B cell (primary cell): ENCODE data around the gene AHRR. TPM values are rescaled to one million over a fixed set of nuclear protein-coding genes. Genes with fewer than 3 reads are reported as not detected.

Source experiments
- ATAC-seq: fragments of 200-7000 bp; cut with Tn5 transposase; one replicate; pipeline ENCODE4 v1.10.0; 2021; ENCODE audit warnings: low read depth, mild to moderate bottlenecking, moderate number of reproducible peaks, moderate library complexity
- CTCF ChIA-PET: fragments of 350-600 bp; sonication (Branson Sonifier 250); formaldehyde crosslinking; loops from one replicate; lab custom pipeline; 2021; ENCODE audit warnings: antibody characterized with exemption, inconsistent platforms; lab: Charles Lee
- POLR2A ChIA-PET: fragments of 350-600 bp; sonication (Branson Sonifier 250); formaldehyde crosslinking; loops from one replicate; lab custom pipeline; 2021; ENCODE audit warnings: antibody characterized with exemption; lab: Charles Lee
- DNase-seq: peaks from one replicate; pipeline ENCODE4 v3.0.0; 2013
- H2AFZ ChIP-seq: 2 replicates; pipeline ENCODE4 v1.6.1; 2012; ENCODE audit warnings: mild to moderate bottlenecking, low read depth, low read length; ENCODE audit not compliant: insufficient read depth, poor library complexity, severe bottlenecking
- H3K27ac ChIP-seq, 2 donors: 1 replicate in 1 of 2; 2 replicates in 1 of 2; pipeline ENCODE4 v1.5.1; 2012 to 2013; ENCODE audit warnings: low read length in 2 of 2, mild to moderate bottlenecking in 2 of 2, moderate library complexity in 1 of 2
- H3K27me3 ChIP-seq, 4 experiments: fragments of 200-600 bp in 1 of 4; sonication (generic) in 1 of 4; replicated peaks in 1 of 4; 1 replicate in 2 of 4; 2 replicates in 2 of 4; pipeline versions ENCODE4 v1.6.1 to v1.7.0; 2013 to 2016; ENCODE audit warnings: low read length in 3 of 4, mild to moderate bottlenecking in 2 of 4, mixed read lengths in 1 of 4, moderate library complexity in 1 of 4; ENCODE audit not compliant: insufficient read depth in 4 of 4, control insufficient read depth in 3 of 4; ENCODE audit errors: control extremely low read depth in 1 of 4
- H3K36me3 ChIP-seq, 2 experiments: replicated peaks in 1 of 2; 1 replicate in 1 of 2; 2 replicates in 1 of 2; pipeline versions ENCODE4 v1.6.1 to v1.7.1; 2013; ENCODE audit warnings: low read length in 1 of 2; ENCODE audit not compliant: insufficient read depth in 2 of 2, control insufficient read depth in 1 of 2; ENCODE audit errors: control extremely low read depth in 1 of 2, extremely low read depth in 1 of 2
- H3K4me1 ChIP-seq, 2 donors: fragments of 200-600 bp in 1 of 2; sonication (generic) in 1 of 2; 1 replicate in 1 of 2; 2 replicates in 1 of 2; pipeline versions ENCODE4 v1.5.1 to v1.6.1; 2013 to 2017; ENCODE audit warnings: low read length in 2 of 2; ENCODE audit not compliant: control insufficient read depth in 2 of 2, insufficient read depth in 2 of 2
- H3K4me2 ChIP-seq: replicated peaks from 2 replicates; pipeline ENCODE3; 2012; ENCODE audit warnings: mild to moderate bottlenecking, low read depth, low read length; ENCODE audit not compliant: poor library complexity, severe bottlenecking
- H3K4me3 ChIP-seq, 5 experiments: fragments of 200-600 bp in 1 of 5; sonication (generic) in 1 of 5; 1 replicate in 3 of 5; 2 replicates in 2 of 5; pipeline versions ENCODE4 v1.5.1 to v1.7.0; 2011 to 2016; ENCODE audit warnings: low read length in 4 of 5, mild to moderate bottlenecking in 4 of 5, low read depth in 2 of 5, control low read depth in 1 of 5, moderate library complexity in 1 of 5; ENCODE audit not compliant: insufficient read depth in 1 of 5; ENCODE audit errors: control extremely low read depth in 1 of 5, extremely low read depth in 1 of 5
- H3K79me2 ChIP-seq: fragments of 200-600 bp; sonication (generic); one replicate; pipeline ENCODE4 v1.6.0; 2016; ENCODE audit warnings: low read length; ENCODE audit not compliant: control insufficient read depth, insufficient read depth
- H3K9ac ChIP-seq: fragments of 200-600 bp; sonication (generic); 2 replicates; pipeline ENCODE4 v1.6.1; 2017; ENCODE audit warnings: mild to moderate bottlenecking, low read length, moderate library complexity
- H3K9me3 ChIP-seq, 3 donors: one replicate each; pipeline versions ENCODE4 v1.6.1 to v1.7.1; 2013; ENCODE audit warnings: low read length in 2 of 3; ENCODE audit not compliant: control insufficient read depth in 2 of 3, insufficient read depth in 1 of 3; ENCODE audit errors: control extremely low read depth in 1 of 3
- H4K20me1 ChIP-seq: 2 replicates; pipeline ENCODE4 v1.6.0; 2012; ENCODE audit warnings: mild to moderate bottlenecking, low read length; ENCODE audit not compliant: insufficient read depth, control insufficient read depth, poor library complexity, severe bottlenecking
- H3K27ac Mint-ChIP-seq: one replicate; pipeline ENCODE4 v1.8.0; 2021; ENCODE audit warnings: mixed read lengths
- H3K27me3 Mint-ChIP-seq: one replicate; pipeline ENCODE4 v1.8.0; 2021; ENCODE audit warnings: mixed read lengths
- H3K4me1 Mint-ChIP-seq: one replicate; pipeline ENCODE4 v1.8.0; 2021; ENCODE audit warnings: mixed read lengths
- H3K4me3 Mint-ChIP-seq: one replicate; pipeline ENCODE4 v1.8.0; 2021; ENCODE audit warnings: mixed read lengths
- H3K9me3 Mint-ChIP-seq: one replicate; pipeline ENCODE4 v1.8.0; 2022; ENCODE audit warnings: mixed read lengths; ENCODE audit not compliant: insufficient read depth
- CTCF ChIP-seq: fragments of 200-600 bp; IDR thresholded peaks from one replicate; pipeline ENCODE4 v1.8.0; 2022; ENCODE audit warnings: antibody characterized with exemption, mild to moderate bottlenecking
- EZH2 ChIP-seq: IDR thresholded peaks from 2 replicates; pipeline ENCODE4 v1.6.1; 2012; ENCODE audit warnings: borderline replicate concordance, low read depth, mild to moderate bottlenecking, moderate library complexity, low read length; ENCODE audit not compliant: insufficient read depth, poor library complexity, severe bottlenecking
- WGBS: methylation state at CpG from one replicate; pipeline ENCODE4 v1.1.5; 2013; ENCODE audit warnings: missing lambda C conversion rate; ENCODE audit not compliant: insufficient coverage; 5-methylcytosine and 5-hydroxymethylcytosine counted together
- intact Hi-C: fragments of 100-400 bp; cut with micrococcal nuclease; formaldehyde crosslinking; loops from one replicate; pipeline ENCODE4 v1.10.0; 2022
- polyA plus RNA-seq: library from polyadenylated mRNA; depleted of rRNA; stranded (reverse); fragments of >200 nt; gene quantifications from 2 replicates; pipeline ENCODE4 v1.2.3, GENCODE V29; 2012
- total RNA-seq, 2 donors: library from RNA; stranded (reverse); fragments of 120-200 nt in 1 of 2; gene quantifications; 1 replicate in 1 of 2; 2 replicates in 1 of 2; pipeline versions ENCODE4 v1.2.3 to v1.2.4, GENCODE V29; 2013 to 2022

The AHRR gene
- total and polyA plus RNA-seq, 2 donors (not counting 1 experiment from before 2014, with no cell fraction given) = 0.13 to 1.7 TPM

DNA sequence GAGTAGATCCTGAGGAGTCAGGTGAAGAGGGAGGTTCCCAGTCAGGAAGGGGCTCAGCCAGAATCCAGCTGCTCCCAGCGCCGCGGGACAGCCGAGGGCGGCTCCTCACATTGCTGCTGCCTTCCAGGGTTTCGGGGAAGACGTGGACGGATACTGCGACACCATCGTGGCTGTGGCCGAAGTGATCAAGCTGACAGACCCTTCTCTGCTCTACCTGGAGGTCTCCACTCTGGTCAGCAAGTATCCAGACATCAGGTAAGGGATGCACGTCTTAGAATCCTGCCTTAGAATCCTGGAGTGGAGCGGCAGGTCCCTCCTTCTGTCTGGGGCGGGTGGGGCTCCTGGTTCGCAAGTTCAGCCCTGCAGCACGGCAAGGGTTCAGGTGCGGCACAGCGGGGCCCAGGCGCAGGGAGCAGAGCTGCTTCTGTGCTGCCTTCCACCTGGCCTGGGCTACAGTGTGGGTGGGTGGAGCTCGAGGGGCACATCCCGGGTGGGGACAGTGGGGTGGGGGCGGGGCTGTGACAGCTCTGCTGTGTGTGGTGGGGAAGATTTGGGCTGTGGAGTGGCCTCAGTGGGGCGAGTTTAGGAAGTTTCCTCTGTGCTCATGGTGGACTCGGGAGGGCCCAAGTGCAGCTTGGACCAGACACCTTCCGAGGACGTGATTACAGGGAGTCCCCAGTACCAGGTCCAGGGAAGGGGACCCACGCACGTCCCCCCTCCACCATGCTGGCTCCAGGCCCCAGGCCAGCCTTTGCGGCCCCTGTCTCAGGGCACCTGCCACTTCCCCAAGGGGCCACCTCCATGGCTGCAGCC, 144.3 kb downstream of the AHRR start:
- Histone ChIP-seq H3K9me3 (peaks cover 0 to 15% (median 0%) of the 10 kb centered on the region in 3 donors), H3K79me2 (peaks cover 6% of the 10 kb centered on the region), H3K27ac (no peak overlapping the region), H2AFZ (no peak overlapping the region), H3K4me2 (no peak overlapping the region), H3K4me1 (peaks cover 24 to 30% of the 10 kb centered on the region in 2 donors), H3K27me3 (no peaks in the 10 kb centered on the region), H4K20me1 (peaks cover 29% of the 10 kb centered on the region), H3K36me3 (peaks cover 4 to 34% of the 10 kb centered on the region in 2 experiments), H3K4me3 (no peak overlapping the region), H3K9ac (no peak overlapping the region)
- WGBS = 98% methylated on average over 27 of the region's 29 CpGs
- DNase-seq (no peak), ATAC-seq (no peak)
- Mint-ChIP-seq H3K9me3 (no peaks in the 10 kb centered on the region), H3K4me1 (peaks cover 23% of the 10 kb centered on the region), H3K27me3 (no peaks in the 10 kb centered on the region), H3K4me3 (no peak overlapping the region), H3K27ac (no peak overlapping the region)
- TF ChIP-seq CTCF (no peak), EZH2 (no peak)
- CTCF ChIA-PET = interaction anchor here (1.1 kb wide), 1 partner anchor 19 kb away, joined by 3 read pairs; no protein-coding TSS in a partner anchor
- POLR2A ChIA-PET = no interaction called here
- intact Hi-C loops = no loop called here

GRCh38 chr5:466661-467310, 145.3 kb downstream of the AHRR start:
- no peak for DNase-seq
- peaks cover 4 to 33% of the 10 kb centered on the region in 2 experiments for H3K36me3 ChIP-seq
- H3K4me1 ChIP-seq = peaks cover 33 to 40% of the 10 kb centered on the region in 2 donors
- intact Hi-C loops = no loop called here
- Mint-ChIP-seq H3K4me3 (no peak overlapping the region), H3K9me3 (no peaks in the 10 kb centered on the region), H3K27me3 (no peaks in the 10 kb centered on the region), H3K27ac (peak overlapping the region; percentile 15), H3K4me1 (peaks cover 33% of the 10 kb centered on the region)
- no peak overlapping the region for H3K4me2 ChIP-seq
- H4K20me1 ChIP-seq = peaks cover 36% of the 10 kb centered on the region
- H3K4me3 ChIP-seq = no peak overlapping the region
- POLR2A ChIA-PET = no interaction called here
- WGBS = 94% methylated on average over 30 of the region's 30 CpGs
- H3K27ac ChIP-seq = no peak overlapping the region
- peaks cover 0 to 15% (median 0%) of the 10 kb centered on the region in 3 donors for H3K9me3 ChIP-seq
- H3K27me3 ChIP-seq = no peaks in the 10 kb centered on the region
- CTCF ChIA-PET = no interaction called here
- no peak overlapping the region for H2AFZ ChIP-seq
- no peak for ATAC-seq
- H3K9ac ChIP-seq = no peak overlapping the region
- H3K79me2 ChIP-seq = peaks cover 6% of the 10 kb centered on the region
- no peak for TF ChIP-seq EZH2
- no peak for TF ChIP-seq CTCF
